GM12878 (cell line): ENCODE data around the gene KCTD17. TPM values are rescaled to one million over a fixed set of nuclear protein-coding genes. Genes with fewer than 3 reads are reported as not detected.

Experiments
- ATAC-seq: fragments of 200-7000 bp; cut with Tn5 transposase; 3 replicates; pipeline ENCODE4 v1.9.1; 2020; ENCODE audit warnings: mild to moderate bottlenecking, moderate library complexity
- BruUV-seq: library from RNA; stranded (reverse); fragments of 400-500 nt; replicated peaks from 2 replicates; lab custom pipeline; 2021; lab: Mats Ljungman, UMichigan
- CTCF ChIA-PET: fragments of 300-600 bp; sonication (Branson Sonifier 250); formaldehyde crosslinking; extraction: SDS; loops from one replicate; lab custom pipeline; 2021; ENCODE audit warnings: inconsistent platforms; lab: Yijun Ruan, JAX
- POLR2A ChIA-PET: fragments of 350-600 bp; formaldehyde crosslinking; extraction: SDS; loops from one replicate; lab custom pipeline; 2021; ENCODE audit warnings: inconsistent platforms; lab: Charles Lee
- RAD21 ChIA-PET: fragments of 300-600 bp; sonication (Branson Sonifier 250); formaldehyde crosslinking; loops from one replicate; lab custom pipeline; 2023; ENCODE audit warnings: antibody characterized with exemption; ENCODE audit not compliant: unreplicated experiment; lab: Charles Lee
- SMC1A ChIA-PET: fragments of 300-600 bp; sonication (Branson Sonifier 250); formaldehyde crosslinking; loops from one replicate; lab custom pipeline; 2023; ENCODE audit not compliant: unreplicated experiment, uncharacterized antibody; lab: Charles Lee
- DNase-seq: peaks from one replicate; pipeline ENCODE4 v3.0.0-alpha.2; 2011; ENCODE audit warnings: low read depth, low spot score
- FAIRE-seq: peaks from 3 replicates; lab custom pipeline; 2011; peaks lifted over from hg19 to GRCh38; lab: Jason Lieb, UNC
- H2AFZ ChIP-seq: 2 replicates; pipeline ENCODE4 v1.6.0; 2011; ENCODE audit warnings: low read depth, low read length, control low read depth; ENCODE audit not compliant: control insufficient read depth
- H3K27ac ChIP-seq: 2 replicates; pipeline ENCODE4 v1.5.1; 2011; ENCODE audit warnings: control low read depth; ENCODE audit not compliant: control insufficient read depth, insufficient read depth
- H3K27me3 ChIP-seq, 2 experiments: replicated peaks in 1 of 2; 2 replicates each; pipeline versions ENCODE4 v1.6.0 to v1.6.1; 2011; ENCODE audit warnings: low read length in 1 of 2; ENCODE audit not compliant: control insufficient read depth in 2 of 2, insufficient read depth in 2 of 2
- H3K36me3 ChIP-seq, 2 experiments: 2 replicates each; pipeline ENCODE4 v1.5.1; 2011; ENCODE audit warnings: low read length in 1 of 2; ENCODE audit not compliant: control insufficient read depth in 2 of 2, insufficient read depth in 2 of 2
- H3K4me1 ChIP-seq: 2 replicates; pipeline ENCODE4 v1.6.1; 2011; ENCODE audit warnings: mild to moderate bottlenecking, low read length, moderate library complexity, mixed read lengths; ENCODE audit not compliant: control insufficient read depth, insufficient read depth
- H3K4me2 ChIP-seq: 2 replicates; pipeline ENCODE4 v1.6.0; 2011; ENCODE audit warnings: control low read depth; ENCODE audit not compliant: control insufficient read depth, insufficient read depth
- H3K4me3 ChIP-seq: fragments of 200-600 bp; sonication (generic); 2 replicates; pipeline ENCODE4 v1.5.1; 2016
- H3K79me2 ChIP-seq: 2 replicates; pipeline ENCODE4 v1.6.0; 2011; ENCODE audit warnings: low read length; ENCODE audit not compliant: control insufficient read depth, insufficient read depth
- H3K9ac ChIP-seq: 2 replicates; pipeline ENCODE4 v1.8.0; 2011; ENCODE audit warnings: low read length, control low read depth, mixed read lengths; ENCODE audit not compliant: control insufficient read depth, insufficient read depth
- H3K9me3 ChIP-seq: replicated peaks from 3 replicates; pipeline ENCODE4 v1.5.1; 2011; ENCODE audit warnings: mild to moderate bottlenecking, low read length; ENCODE audit not compliant: control insufficient read depth, insufficient read depth
- H4K20me1 ChIP-seq: 2 replicates; pipeline ENCODE4 v1.6.0; 2011; ENCODE audit not compliant: control insufficient read depth, insufficient read depth
- CREB1 ChIP-seq: IDR thresholded peaks from 2 replicates; pipeline ENCODE4 v1.6.1; 2012; ENCODE audit warnings: low read depth, mild to moderate bottlenecking, inconsistent platforms
- JUND ChIP-seq: IDR thresholded peaks from 2 replicates; pipeline ENCODE4 v1.6.1; 2012; ENCODE audit warnings: low read depth, mild to moderate bottlenecking, low read length, improper control_type of control experiment, moderate library complexity
- NR2C2 ChIP-seq: IDR thresholded peaks from 2 replicates; pipeline ENCODE4 v1.6.1; 2011; ENCODE audit warnings: borderline replicate concordance, low read depth; ENCODE audit not compliant: control insufficient read depth, insufficient read length
- PML ChIP-seq: IDR thresholded peaks from 2 replicates; pipeline ENCODE4 v1.6.1; 2012; ENCODE audit warnings: low read length, inconsistent platforms
- RAD21 ChIP-seq: IDR thresholded peaks from 2 replicates; pipeline ENCODE4 v1.6.1; 2011; ENCODE audit warnings: mild to moderate bottlenecking, low read depth, low read length, moderate library complexity; ENCODE audit not compliant: insufficient read depth
- RUNX3 ChIP-seq: IDR thresholded peaks from 2 replicates; pipeline ENCODE4 v1.6.1; 2012; ENCODE audit warnings: low read length, inconsistent platforms
- SMAD1 ChIP-seq: fragments of 450-650 bp; IDR thresholded peaks from 2 replicates; pipeline ENCODE4 v1.6.1; 2018; ENCODE audit warnings: mild to moderate bottlenecking, low read depth; ENCODE audit not compliant: partially characterized antibody
- SMAD5 ChIP-seq: IDR thresholded peaks from 2 replicates; pipeline ENCODE4 v1.6.1; 2016; ENCODE audit warnings: antibody characterized with exemption, low read depth
- WGBS: methylation state at CpG from one replicate; pipeline ENCODE4 v1.1.6; 2016; ENCODE audit warnings: low lambda C conversion rate; ENCODE audit not compliant: insufficient replicate concordance, insufficient coverage; ENCODE audit errors: missing lambda C conversion rate; 5-methylcytosine and 5-hydroxymethylcytosine counted together
- in situ Hi-C: fragments of 300-500 bp; cut with MboI; formaldehyde crosslinking; loops from 9 replicates; pipeline ENCODE4 v1.14.3; 2018; ENCODE audit warnings: mixed read lengths
- intact Hi-C: fragments of 100-400 bp; cut with micrococcal nuclease; formaldehyde crosslinking; loops from one replicate; pipeline ENCODE4 v1.14.2; 2022; ENCODE audit not compliant: unreplicated experiment
- polyA plus RNA-seq, 11 experiments: library from polyadenylated mRNA; depleted of rRNA in 4 of 11; unstranded in 6 of 11; stranded (reverse) in 5 of 11; fragments of >200 nt; fragmentation: Nextera tagmentation in 4 of 11; fragmentation: Illumina TruSeq in 1 of 11; extraction: Ambion mirVana in 4 of 11; extraction: Trizol in 1 of 11; gene quantifications; 1 replicate in 1 of 11; 2 replicates in 10 of 11; pipeline versions ENCODE4 v1.2.1 to v1.2.3, GENCODE V29; 2011 to 2016; ENCODE audit warnings: inconsistent platforms in 2 of 11, missing spikeins in 2 of 11, low read depth in 1 of 11
- total RNA-seq, 4 experiments: library from RNA; depleted of rRNA in 3 of 4; stranded (reverse); fragments of >200 nt in 3 of 4; fragmentation: Illumina TruSeq in 1 of 4; extraction: Trizol in 1 of 4; gene quantifications; 2 replicates each; pipeline versions ENCODE4 v1.2.1 to v1.2.3, GENCODE V29; 2013 to 2021

KCTD17 gene
- total and polyA plus RNA-seq, 10 of the 15 experiments (the other 5 are each of a cell fraction or from before 2014, with no cell fraction given), result 0.16 to 18.4 (median 10.1) TPM; not detected in 1

DNA sequence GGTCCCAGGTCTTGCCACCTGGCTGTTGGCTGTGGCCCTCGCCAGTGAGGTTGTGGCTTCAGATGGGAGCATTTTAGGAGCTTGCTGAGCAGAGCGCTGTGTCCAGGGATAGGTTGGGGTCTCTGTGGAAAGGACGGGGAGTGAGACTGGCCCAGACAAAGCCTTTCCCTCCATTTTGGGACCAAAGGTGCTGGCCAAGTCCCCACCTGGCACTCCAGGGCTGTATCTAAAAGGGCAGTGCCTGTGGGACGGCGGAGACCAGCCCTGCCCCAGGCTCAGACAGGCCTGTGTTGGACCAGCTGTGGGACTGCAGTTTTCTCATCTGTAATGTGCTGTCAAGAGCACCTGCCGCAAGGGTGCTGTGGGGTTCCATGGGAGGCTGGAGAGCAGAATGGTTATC lies 5.0 kb upstream of the KCTD17 start:
- Histone ChIP-seq H3K4me2 (no peak overlapping the region), H3K36me3 (no peaks in the 10 kb centered on the region), H3K27ac (no peak overlapping the region), H3K4me3 (no peak overlapping the region), H3K9me3 (no peaks in the 10 kb centered on the region)
- in situ Hi-C loops, result no loop called here
- WGBS, result 78% methylated on average over 6 of the region's 6 CpGs
- ChIA-PET SMC1A (interaction anchor here (0.7 to 2.7 kb wide), 3 partner anchors 147 to 218 kb away, joined by 4 to 19 read pairs (median 5); no protein-coding TSS in a partner anchor), RAD21 (interaction anchor here (0.7 to 1.9 kb wide), 7 partner anchors 101 to 191 kb away, joined by 3 to 10 read pairs (median 4); no protein-coding TSS in a partner anchor), POLR2A (no interaction called here)
- no TSS peak for BruUV-seq
- no peak for ATAC-seq
- TF ChIP-seq CREB1, result no peak
- TF ChIP-seq PML, result no peak
- TF ChIP-seq SMAD1, result no peak
- TF ChIP-seq RAD21, result no peak
- TF ChIP-seq NR2C2, result no peak
- TF ChIP-seq SMAD5, result no peak
- no peak for TF ChIP-seq RUNX3
- TF ChIP-seq JUND, result no peak
- TF ChIP-seq, all 136 proteins: peak for 0
- DNase-seq (no peak), FAIRE-seq (no peak)
- Histone ChIP-seq H3K4me1 (peaks cover 10% of the 10 kb centered on the region), H3K9ac (no peak overlapping the region), H4K20me1 (no peaks in the 10 kb centered on the region), H3K27me3 (peaks cover 0 to 2% of the 10 kb centered on the region in 2 experiments; a peak in 1 of 4 replicates), H3K79me2 (no peaks in the 10 kb centered on the region), H2AFZ (no peak overlapping the region)
- CTCF ChIA-PET, result interaction anchor here (0.6 to 4.6 kb wide), 22 partner anchors 8 to 516 kb away, joined by 3 to 39 read pairs (median 5); partner anchors contain the start of genes IFT27, IL2RB, MPST and TST
- intact Hi-C loops, result loop anchor here (10.0 kb wide), 1 partner anchor 192 kb away; no protein-coding TSS in a partner anchor
